HG02870 (cell line): Measurements from ENCODE around the gene SLC12A8.

Experiments
- ATAC-seq: cut with Tn5 transposase; IDR thresholded peaks from one replicate; pipeline ENCODE4 v1.9.1; 2021; ENCODE audit warnings: mild to moderate bottlenecking, moderate library complexity; ENCODE audit not compliant: unreplicated experiment

SLC12A8 gene

DNA sequence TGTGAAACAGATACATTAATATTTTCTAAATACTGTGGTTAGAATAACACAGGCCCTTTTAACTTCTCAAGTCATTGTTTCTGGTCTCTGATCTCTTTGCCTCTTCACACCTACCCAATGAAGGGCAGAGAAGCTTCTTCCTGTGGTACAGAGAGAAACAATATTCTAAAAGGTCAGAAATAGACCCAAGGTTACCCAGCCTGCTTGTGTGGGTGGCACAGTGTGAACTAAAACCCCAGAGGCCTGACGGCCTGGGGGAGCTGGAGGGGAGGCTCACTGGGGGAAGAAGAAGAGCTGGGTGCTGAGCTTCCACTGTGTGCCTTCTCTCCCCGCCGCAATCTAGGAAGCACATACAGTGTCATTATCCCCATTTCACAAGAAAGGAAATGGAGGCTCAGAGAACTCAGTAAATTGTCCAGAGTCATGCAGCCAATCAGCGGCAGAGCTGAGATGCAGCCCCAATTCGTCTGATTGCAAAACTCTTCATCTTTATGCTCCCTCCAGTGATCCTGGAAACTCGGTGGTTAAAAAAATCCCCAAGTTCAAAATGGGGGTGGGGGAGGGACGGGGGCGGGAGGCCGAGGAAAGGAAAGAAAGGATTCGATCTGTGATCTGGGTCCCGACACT, 92.7 kb downstream of the SLC12A8 start:
- ATAC-seq = peak; percentile 50

DNA sequence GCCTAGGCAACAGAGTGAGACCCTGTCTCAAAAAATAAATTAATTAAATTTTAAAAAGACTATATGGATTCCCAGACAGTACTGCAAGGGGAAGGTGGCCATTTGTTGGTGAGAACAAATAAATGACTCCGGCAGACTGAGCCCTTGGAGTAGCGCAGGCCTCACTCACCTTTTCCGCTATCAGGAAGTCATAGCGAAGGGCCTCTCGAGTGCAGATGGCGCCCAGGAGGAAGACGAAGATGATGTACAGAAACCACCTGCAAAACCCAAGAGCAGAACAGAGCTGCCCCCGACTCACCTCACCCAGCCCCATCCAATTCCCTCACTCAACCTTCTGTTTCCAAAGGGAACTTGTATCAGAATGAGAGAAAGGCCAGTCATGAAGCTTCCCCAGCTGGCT, 93.9 kb downstream of the SLC12A8 start:
- no peak for ATAC-seq

DNA sequence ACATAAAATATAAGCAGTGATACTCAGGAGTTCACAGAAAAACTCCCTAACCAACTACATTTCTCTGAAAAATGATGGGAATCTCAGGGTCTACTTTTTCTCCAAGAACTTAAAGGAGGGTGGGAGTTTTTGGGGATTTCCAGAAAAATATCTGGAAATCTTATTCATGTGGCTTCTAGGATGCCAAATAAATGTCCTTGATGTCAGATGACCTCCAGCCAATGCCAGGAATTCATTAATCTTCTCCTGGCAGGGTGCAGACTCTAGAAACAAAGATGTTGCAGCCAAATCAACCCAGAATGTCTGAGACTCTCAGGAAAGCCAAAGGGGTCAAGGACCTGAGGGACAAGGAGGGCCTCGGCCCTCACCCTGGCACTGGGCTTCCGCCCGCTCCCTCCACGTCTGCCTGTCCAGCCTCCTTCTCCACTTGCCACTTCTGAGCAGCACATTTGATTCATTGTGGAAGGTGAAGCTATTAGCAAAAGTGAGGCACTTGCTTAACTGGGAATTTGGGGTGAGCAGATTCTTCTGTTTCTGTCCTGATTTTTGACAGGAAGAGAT, 94.8 kb downstream of the SLC12A8 start:
- no peak for ATAC-seq

DNA sequence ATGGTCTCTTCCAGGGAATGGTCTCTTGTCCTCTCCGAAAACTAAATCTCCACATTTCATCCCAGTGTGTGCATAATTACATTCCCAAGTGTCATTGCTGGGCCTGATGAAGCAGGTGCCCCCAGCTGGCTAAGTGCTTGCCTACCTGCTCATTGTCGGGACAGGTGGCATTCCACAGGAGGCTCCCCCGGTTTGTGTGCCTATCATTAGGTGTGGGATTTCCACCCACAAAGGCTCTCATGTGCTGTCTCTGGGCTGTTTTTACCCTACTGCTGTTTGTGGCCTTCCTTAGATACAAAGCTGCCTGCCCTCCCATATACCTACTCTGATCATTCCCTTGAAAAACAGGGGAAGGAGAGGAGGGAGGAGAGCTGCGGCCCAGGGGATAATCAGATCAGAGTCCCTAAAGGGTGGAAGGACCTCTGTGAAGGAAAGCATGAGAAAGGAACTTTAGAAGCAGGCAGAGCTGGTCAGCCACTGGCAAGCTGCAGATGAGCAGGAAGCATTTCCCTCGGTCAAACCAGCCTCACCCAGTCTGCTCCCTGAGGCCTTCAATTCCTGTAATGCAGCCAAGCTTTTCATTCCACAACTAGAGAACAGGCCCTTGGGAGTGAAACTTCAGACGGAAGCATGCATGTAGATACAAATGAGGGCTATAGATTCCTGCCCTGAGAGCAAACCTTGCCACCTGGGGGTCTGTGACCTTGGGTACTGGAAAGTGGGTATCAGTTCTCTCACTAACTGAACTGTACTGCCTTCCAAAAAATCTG, 96.1 kb downstream of the SLC12A8 start:
- no peak for ATAC-seq

DNA sequence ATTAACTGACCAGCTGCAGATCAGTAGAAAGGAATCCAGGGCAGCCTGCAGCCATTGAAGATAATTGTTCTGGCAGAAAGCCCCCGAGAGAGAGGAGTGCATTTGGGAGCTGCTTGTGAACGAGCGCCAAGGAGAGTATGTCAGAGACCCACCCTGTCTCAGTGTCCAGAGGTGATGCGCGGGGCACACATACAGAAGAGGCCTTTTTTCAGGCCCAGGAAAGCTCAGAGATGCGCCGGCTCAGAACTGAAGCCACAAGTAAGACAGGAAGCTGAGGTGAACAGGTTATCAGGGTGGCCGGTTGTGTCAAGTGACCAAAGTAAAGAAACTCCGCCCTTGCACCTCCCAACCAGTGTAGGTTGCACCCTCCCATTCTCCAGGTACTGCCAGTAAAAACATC, 96.9 kb downstream of the SLC12A8 start:
- no peak for ATAC-seq

DNA sequence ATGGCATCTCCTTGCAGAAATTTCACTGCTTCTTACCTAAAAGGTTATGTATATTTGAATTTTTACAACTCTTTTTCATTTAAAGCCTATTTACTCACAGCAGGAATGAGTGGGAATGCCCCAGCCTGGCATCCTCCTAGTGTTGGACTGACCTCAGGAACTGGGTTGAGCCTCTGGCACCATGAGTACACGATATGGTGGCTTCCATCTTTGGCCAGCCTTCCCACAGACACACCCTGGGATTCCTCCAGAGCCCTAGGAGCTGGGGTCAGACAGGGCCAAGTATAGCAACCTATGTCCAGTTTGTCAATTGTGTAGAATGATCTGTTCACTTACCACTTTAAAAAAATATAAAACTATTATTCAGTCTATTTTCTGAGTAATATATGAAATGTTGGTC, 99.6 kb downstream of the SLC12A8 start:
- no peak for ATAC-seq

DNA sequence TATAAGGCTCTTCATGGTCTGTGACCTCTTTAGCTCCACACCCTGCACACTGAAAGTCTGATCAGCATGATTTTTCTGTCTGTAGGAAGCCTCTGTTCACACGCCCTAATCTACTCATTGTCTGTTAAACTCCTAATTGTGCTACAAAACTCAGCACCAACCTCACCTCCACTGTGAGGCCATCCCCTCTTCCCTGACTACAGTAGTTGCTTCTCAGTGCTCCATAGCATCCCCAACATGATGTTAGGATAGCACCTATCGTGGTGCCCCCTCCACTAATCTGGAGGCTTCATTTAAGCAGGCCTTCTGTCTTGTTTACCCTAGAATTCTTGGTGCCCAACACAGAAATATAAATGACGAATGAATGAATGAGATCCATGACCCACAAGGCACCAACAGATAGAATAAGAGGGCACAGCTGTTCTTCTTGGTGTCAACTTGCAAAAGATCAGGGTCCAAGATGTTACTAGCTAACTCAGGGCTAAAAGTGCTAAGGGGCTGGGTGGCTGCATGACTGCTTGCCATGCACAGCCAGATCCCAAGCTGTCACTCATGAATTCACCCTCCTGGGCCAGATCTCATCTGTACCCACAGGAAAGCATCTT, 101.6 kb downstream of the SLC12A8 start:
- no peak for ATAC-seq

DNA sequence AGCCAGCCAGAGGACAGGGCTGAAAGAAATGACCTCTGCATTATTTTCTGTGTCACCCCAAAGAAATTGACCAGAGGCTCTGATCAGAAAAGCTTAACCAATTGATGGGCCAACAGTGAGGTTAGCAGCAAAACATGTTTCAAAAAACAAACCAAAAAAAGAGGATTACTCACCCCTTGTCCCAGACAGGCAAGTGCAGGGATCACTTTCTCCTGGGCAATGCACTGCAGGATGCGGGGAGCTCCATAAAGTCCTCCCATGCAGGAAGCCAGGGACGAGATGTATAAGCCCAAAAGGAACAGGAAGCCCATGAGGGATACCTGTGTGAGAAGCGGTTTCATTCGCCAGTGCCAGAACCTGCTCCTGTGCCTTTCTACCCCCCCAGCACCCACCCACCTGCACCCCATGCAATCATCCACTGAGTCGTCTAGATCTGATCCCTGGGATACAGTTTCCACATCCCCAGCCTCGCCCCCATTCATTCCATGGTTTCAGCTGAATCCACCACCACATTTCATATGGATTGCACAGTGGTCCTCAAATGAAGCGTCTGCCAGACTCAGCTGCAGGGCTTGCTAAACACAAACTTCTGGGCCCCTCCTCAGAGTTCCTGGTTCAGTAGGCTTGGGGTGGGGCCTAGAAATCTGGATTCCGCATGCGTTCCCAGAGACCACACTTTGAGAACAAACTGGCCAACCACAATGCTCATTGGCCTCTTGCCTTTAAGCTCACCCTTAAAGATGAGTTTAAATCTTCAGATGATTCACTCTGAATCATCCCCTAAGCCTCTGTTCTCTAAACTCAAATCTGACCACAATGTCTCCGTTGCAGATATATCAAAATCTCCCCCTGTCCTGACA, 102.3 kb downstream of the SLC12A8 start:
- ATAC-seq = no peak

DNA sequence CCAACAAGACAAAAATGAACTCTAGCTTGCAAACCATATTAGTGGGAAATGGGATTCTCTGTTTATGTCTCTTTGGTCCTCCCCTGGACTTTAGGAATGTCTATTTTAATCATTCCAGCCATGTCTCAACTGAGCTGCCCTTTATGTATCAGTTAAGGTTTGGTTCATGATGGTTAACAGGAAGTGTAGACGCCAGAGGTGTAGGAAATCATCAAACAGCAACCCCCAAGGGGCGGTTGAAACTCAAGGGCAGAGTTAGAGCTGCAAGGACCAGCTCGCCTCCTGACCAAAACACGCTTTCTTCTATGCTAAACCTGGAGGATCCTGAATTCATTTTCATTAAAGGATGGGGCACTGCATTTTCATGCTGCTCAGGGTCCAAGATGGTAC, 103.0 kb downstream of the SLC12A8 start:
- no peak for ATAC-seq

DNA sequence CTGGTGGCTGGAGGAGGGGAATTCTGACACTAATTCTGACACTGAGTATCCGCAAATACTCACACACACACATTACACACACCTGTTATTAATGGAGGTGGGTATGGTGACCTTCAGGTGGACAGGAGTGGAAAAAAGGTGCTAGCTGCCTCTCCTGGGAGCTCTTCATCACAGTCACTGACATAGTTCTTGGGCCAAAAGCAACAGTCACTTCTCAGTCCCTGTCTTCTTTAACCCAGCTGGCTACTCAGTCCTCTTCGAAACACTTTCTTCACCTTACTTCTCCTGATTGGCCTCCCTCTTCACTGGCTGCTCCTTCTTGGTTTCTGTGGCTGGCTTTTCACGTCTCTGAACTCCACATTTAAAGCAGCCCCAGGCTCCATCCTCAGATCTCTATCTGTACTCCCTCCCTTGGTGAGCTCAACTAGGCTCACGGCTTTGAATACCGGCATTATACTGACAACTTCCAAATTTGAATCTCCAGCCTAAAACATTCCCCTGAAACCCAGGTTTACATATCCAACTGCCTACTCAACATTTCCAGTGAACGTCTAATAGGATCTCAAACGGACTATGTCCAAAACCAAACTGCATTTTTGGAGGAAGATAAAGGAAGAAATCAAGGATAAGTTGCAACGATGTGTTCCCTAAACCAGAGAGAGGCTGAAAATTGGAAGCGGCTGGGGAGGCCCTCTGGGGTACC, 103.6 kb downstream of the SLC12A8 start:
- no peak for ATAC-seq

DNA sequence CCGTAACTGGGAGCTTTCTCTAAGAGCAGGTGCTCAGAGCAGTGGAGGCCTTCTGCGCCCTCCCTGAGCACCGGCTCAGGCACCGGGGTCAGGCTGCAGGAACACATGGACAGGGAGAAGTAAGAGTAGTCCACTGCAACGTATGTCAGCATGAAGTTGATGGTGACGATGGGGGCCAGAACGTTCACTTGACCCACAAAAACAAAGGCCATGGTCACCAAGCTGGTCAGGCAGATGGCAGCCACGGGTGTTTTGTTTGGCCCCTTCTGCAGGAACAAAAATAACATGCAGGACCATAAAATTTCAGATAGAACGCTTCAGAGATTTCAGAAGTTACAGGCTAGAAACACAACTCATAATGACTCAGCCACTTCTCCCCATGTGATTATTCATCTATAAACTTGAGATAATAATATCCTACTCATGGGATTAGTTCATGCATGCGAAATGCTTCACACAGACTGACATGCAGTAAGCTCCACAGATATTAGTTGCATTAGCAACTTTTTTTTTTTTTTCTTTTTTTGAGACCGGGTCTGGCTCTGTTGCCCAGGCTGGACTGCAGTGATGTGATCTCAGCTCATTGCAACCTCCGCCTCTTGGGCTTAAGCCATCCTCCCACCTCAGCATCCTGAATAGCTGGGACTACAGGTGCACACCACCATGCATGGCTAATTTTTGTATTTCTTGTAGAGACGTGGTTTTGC, 104.5 kb downstream of the SLC12A8 start:
- ATAC-seq = peak; percentile 58

DNA sequence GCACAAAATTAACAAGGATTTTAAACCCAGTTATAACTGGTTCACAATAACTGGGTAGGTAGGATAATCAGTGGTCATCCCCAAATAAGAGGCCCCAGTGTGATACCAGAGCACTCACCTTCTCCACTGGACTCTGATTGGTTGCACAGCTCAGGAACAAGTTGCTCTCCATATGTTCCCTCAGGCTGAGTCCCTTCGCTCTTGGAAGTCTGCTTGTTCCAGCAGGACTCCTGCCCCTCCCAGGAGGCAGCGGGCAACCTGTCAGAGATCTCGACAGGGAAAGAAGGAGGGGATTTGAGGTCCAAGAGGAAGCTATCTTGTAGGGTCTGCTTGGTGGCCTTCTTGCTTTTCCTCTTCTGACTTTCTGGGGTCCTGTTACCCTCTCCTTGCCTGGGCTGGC, 105.2 kb downstream of the SLC12A8 start:
- no peak for ATAC-seq

DNA sequence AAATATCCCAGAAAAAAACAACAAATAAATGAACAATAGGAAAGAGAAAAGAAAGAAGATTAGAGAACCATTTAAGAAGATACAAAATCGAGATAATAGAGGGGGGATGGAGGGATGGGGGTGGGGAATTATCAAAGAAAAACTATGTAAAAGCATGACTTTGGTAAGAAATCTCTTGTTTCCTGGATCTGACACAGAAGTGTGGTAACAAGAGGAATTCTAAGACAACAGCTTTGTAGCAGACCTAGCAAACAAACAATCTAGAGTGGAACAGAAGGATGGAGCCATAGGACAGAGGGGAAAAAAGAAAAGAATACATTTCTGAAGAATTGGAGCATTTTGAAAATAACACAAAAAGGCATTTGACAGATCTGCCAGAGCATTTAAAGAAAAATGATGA, 107.4 kb downstream of the SLC12A8 start:
- no peak for ATAC-seq

DNA sequence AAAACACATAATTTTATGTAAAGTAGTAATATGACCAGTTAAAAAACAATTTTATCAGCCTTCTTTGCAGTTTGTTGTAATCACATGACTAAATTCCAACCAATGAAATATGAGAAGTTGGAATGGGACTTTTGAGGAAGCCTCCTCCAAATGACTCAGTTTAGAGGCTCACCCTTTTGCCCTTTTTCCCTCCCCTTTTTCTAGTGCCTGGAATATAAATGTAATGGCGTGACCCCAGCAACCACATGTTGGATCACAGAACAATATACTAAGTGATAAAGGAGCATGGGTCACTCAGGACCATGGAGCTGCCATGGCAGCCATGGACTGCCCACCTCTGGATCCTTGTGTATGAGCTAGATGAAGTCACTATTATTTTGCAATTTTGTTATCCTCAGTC, 107.9 kb downstream of the SLC12A8 start:
- no peak for ATAC-seq

DNA sequence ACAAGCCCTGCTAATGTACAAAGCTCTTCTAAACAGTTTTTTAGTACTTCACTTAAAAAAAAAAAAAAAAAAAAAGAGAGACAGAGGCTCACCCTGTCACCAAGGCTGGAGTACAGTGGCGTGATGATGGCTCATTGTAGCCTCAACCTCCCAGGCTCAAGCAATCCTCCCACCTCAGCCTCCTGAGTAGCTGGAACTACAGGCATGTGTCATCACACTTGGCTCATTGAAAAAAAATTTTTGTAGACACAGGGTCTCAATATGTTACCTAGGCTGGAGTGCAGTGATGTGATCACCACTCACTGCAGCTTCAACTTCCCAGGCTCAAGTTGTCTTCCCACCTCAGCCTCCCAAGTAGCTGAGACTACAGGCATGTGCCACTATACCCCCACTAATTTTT, 109.1 kb downstream of the SLC12A8 start:
- ATAC-seq = no peak

DNA sequence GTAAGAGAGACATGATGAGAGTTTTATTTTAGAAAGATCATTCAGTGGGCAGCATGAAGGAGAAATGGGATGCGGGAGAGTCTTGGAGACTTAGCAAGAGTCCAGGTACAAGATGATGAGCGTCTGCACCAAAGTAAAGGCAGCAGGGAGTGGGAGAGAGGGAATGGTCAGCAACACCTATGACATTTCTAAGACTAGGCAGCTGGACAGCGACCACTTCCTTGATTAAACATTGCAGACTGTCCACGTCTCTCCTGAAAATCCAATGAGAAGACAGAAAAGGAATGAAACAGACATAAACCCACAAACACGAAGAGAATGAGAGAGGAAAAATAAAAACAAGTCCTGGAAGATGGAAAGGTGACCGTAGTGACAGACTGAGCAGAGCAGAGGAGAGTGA, 110.1 kb downstream of the SLC12A8 start:
- no peak for ATAC-seq

DNA sequence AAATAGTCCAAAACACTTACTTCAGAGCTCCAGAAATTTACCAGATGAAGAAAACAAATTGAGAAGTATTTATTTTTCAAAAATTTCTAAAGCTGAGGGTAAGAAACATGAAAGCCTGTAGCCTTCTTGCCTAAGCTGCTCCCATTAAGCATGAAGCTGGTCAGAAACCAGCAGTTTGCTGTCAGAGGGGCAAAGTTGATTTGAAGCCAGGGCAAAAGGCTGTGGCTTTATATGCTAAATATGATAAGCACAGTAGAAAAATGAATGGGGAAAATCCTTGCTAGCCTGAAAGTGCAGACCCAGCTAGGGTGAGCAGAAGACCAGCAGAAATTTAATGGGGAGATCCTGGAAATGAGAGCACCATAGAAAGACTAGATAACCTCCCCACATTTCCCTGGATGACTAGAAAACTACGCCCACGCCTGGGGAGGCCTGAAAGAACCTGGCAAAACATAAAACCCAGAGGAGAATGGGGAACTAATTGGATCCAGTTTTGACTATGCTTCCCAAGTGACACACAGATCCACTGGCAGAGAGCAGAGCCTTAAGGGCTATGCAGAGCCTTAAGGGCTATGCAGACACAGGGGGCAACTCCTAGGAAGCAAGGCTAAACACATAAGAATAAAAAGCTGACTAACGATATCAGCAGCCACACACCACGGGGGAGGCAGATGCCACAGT, 113.8 kb downstream of the SLC12A8 start:
- no peak for ATAC-seq

DNA sequence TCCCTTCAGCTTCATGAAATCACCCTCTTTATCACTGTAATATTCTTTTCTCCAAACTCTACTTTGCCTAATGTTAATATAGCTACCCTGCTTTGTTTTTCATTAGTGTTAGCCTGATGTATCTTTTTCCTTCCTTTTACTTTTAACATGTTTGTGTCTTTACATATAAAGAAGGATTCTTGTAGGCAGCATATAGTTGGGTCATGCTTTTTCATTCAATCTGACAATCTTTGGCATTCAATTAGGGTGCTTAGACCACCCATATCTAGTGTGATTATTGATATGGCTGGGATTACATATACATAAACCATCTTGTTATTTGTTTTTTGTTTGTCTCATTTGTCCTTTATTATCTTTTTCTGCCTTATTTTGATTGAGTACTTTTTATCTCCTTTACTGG, 121.9 kb downstream of the SLC12A8 start:
- no peak for ATAC-seq

DNA sequence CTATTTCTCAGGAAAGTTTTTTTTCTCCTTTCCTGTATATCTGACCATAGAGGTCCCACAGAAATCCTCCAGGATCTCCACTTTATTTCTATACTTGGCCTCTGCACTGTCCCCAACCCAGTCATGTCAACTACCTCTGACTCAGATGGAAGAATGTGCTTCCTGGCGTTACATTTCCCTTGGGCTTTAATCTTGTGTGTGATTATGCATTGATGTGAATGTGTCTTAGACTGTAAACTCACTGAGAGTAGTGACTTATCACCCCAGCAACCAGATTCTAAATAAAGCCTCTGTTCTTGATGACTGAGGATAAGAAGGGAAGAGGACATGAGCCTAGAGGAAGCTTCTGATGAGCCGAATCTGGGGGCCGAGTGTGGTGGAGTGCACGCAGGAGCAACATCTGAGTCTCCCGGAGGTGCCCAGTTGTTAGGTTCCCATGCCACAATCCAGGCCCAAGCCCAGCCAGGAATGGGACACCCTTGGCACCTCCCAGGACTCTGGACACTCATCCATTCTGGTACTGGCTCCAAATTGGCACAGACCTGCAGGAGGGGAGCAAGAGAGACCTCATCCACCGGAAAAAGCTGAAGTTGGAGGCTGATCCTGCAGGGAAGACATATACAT, 124.7 kb downstream of the SLC12A8 start:
- ATAC-seq = no peak
